NCI-H526 (cell line): ENCODE data around the gene LGALS8.

Source experiments
- DNase-seq, 2 experiments: peaks; one replicate each; lab custom pipeline; 2025; lab: John Stamatoyannopoulos, UW

The LGALS8 gene

GRCh38 chr1:236589531-236589930 is 65.7 kb downstream of the LGALS8 start:
- no peak for DNase-seq

DNA sequence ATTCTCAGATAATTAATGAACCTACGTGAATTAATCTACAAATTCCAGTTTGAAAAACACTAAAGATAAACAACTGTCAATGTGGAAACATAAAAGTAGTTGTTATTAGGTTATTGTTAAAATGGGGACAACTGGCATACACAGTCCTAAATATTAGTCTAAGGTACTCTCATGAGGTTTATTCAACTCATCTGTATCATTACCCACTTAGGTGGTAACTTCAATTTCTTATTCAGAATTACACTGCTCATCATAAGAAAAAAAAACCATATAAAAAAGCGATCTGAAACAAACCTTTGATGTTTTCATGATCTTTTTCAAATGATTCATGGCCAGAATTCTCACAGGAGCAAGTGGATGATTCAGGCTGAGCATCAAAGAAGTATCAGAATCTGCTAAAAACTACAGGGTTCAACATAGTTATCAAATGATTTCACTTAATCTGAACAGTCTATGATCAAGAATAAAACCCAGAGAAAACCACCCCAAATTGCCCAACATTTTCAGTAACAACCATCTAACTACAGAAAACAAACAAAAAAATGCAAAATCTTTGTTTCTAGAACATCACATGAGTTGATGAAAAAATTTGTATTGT is 66.9 kb downstream of the LGALS8 start:
- DNase-seq, result no peak

DNA sequence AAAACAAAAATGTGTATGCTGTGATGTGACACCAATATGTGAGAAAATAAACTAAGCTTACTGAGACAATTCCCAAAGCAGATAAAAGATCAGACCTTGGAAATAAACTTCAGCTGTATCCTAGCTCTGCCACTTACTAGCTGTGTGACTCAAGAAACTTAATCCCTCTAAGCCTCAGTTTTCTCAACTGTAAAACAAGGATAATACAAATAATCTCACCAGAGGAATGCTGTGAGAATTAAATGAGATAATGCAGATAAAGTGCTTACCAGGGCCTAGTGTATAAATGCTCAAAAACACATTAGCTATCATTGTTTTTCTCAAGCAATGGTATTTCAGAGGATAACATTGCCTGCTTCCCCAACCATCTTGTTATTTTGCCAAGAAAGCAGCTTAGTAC is 78.4 kb downstream of the LGALS8 start:
- DNase-seq, result no peak
